Hematopoietic multipotent progenitor cell (in vitro differentiated cells): ENCODE data around the gene TIAM2. TPM values are rescaled to one million over a fixed set of nuclear protein-coding genes. Genes with fewer than 3 reads are reported as not detected.
"Not testable (repeated sequence)": the region's sequence is repeated elsewhere in the genome, so short reads cannot be mapped to it uniquely, and the experiment has no call there.

Experiments used
- DNase-seq, 3 donors: peaks; one replicate each; pipeline ENCODE4 v3.0.0-alpha.2; 2011 to 2015; ENCODE audit warnings: low read depth in 2 of 3, low spot score in 2 of 3
- total RNA-seq: library from RNA; depleted of rRNA; stranded (reverse); fragments of >200 nt; gene quantifications from one replicate; pipeline ENCODE4 v1.2.3, GENCODE V29; 2012

TIAM2 gene
- total RNA-seq, 1 donor = 1.1 TPM

- DNase-seq = no peak
These were observed 191.0 kb downstream of the TIAM2 start for GRCh38 chr6:155186052-155186658.

GRCh38 chr6:155187106-155187505 is 192.0 kb downstream of the TIAM2 start:
- peak in 1 of 3 donors; percentile 19 for DNase-seq

GRCh38 chr6:155187994-155188706 is 193.0 kb downstream of the TIAM2 start:
- no peak for DNase-seq

- DNase-seq = peak in 1 of 3 donors; percentile 20
These were observed 193.8 kb downstream of the TIAM2 start for GRCh38 chr6:155188707-155189496.

- no peak for DNase-seq
These were observed 195.6 kb downstream of the TIAM2 start for GRCh38 chr6:155190677-155191076.

- DNase-seq = no peak
These were observed 198.4 kb downstream of the TIAM2 start for GRCh38 chr6:155193526-155193925.

GRCh38 chr6:155194399-155194798 is 199.3 kb downstream of the TIAM2 start:
- no peak for DNase-seq

- DNase-seq = no peak
These were observed 200.8 kb downstream of the TIAM2 start for GRCh38 chr6:155195903-155196302.

- DNase-seq = no peak
These were observed 201.8 kb downstream of the TIAM2 start for GRCh38 chr6:155196911-155197310.

- no peak for DNase-seq
These were observed 202.8 kb downstream of the TIAM2 start for GRCh38 chr6:155197932-155198331.

- no peak for DNase-seq
These were observed 204.9 kb downstream of the TIAM2 start for GRCh38 chr6:155200012-155200411.

GRCh38 chr6:155201461-155202226 is 206.5 kb downstream of the TIAM2 start:
- DNase-seq = no peak

- no peak for DNase-seq
These were observed 212.1 kb downstream of the TIAM2 start for GRCh38 chr6:155207223-155207622.

- DNase-seq = no peak
These were observed 217.0 kb downstream of the TIAM2 start for GRCh38 chr6:155212106-155212505.

- no peak for DNase-seq
These were observed 217.7 kb downstream of the TIAM2 start for GRCh38 chr6:155212616-155213380.

GRCh38 chr6:155213611-155214372 is 218.7 kb downstream of the TIAM2 start:
- no peak for DNase-seq

GRCh38 chr6:155215906-155216305 is 220.8 kb downstream of the TIAM2 start:
- no peak for DNase-seq

- DNase-seq = no peak
These were observed 221.4 kb downstream of the TIAM2 start for GRCh38 chr6:155216312-155217046.

GRCh38 chr6:155218711-155219110 is 223.6 kb downstream of the TIAM2 start:
- not testable (repeated sequence) for DNase-seq
